Measurements from ENCODE around the gene ZNF804B. TPM values are rescaled to one million over a fixed set of nuclear protein-coding genes. Genes with fewer than 3 reads are reported as not detected.
A peak's percentile ranks its signal among the peaks of the same experiment; 100 is the strongest.

The ZNF804B gene
- polyA plus RNA-seq, 3 donors, result 0.28 to 0.46 (median 0.43) TPM

DNA sequence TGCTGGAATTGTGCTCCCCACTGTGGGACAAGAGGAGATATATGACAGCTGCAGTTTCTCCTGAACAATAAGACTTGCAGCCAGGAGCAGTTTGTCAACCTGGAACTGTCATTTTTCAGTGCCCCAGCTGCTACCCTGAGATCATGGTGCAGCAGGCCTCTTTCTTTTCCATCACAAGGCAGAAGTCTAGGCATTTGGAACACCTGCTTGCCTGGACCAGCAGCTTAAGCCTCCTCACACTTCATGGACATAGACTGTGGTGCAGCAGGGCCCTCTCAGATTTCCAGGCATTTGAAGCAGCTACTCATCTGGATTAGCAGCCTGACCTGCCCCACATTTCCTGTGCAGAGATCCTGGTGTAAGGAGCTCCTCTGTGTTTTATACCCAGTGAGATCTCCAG is 486.7 kb downstream of the ZNF804B start:
- no peak for DNase-seq (ENCODE audit: low read depth in 3 of 3, low spot score in 2 of 3)

DNA sequence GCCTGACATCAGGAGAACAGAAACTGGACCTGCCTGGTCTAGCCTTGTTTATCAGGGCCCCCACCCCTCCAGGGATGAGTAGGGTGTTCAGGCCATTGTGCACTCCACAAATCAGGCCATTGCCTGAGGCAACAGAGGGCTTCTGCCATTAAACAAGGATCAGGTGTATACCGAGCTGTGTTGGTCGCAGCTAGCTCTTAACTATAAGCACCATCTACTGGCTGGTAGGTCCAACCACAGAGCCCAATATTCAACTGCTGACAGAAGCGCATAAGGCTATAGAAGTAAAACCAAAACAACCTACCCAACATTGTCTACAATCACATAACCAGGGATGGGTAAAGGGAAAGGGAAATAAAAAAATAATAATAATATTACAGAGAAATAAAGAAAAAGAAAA is 487.7 kb downstream of the ZNF804B start:
- DNase-seq (ENCODE audit: low read depth in 3 of 3, low spot score in 2 of 3), result no peak

DNA sequence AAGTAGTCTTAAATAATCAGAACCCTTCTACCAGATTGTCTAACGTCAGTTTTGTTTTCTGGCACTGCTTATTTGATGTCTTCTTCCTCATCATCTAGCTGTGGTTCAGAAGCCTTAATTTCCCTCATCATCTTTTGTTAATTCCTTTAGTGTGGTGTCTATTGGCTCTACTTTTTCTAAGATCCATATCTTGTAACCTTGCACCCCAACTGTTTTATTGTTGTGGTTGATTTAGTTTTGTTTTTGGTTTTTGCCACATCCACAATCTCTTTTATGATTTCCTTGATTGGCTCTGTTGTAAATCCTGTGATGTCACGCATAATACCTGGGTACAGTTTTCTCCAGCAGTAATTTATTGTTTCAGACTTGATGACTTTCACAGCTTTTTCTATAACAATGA is 499.6 kb downstream of the ZNF804B start:
- no peak for DNase-seq (ENCODE audit: low read depth in 3 of 3, low spot score in 2 of 3)

DNA sequence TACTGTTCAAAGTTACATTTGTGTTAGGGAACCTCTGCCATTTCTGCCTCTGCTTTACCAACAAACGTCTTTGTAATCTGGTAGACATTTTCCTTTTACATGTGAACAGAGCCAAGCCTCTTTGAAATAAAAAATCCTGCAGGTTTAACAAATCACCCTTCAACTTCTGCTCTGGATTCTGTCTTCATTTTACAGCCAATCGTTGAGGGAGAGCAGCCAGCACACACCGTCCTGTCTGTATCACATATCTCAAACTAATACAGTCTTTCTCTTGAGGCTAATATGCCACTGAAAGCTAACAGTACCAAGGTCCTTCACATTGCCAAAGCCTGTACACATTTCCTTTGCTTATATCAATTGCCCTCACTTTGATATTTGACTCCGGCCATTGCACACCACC is 504.6 kb downstream of the ZNF804B start:
- no peak for DNase-seq (ENCODE audit: low read depth in 3 of 3, low spot score in 2 of 3)

DNA sequence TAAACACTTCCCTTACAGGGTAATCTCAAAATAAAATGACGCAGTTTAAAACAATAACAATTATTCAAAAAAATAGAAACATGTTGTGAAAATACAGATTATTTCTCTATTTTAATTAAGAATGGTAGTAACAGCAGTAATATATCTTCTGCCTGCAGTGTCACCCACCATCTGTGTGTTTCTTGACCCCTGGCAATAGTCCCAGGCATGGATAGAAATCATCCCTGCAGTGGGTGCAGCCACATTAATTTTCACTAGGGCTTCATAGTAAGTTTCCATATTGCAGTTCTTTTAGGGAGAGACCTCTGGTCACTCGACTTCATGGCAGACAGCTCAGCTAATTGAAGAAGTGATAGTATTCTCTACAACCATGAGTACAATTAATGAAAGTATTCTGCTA is 506.1 kb downstream of the ZNF804B start:
- DNase-seq (ENCODE audit: low read depth in 3 of 3, low spot score in 2 of 3), result peak; percentile 21 to 52 (median 47)

DNA sequence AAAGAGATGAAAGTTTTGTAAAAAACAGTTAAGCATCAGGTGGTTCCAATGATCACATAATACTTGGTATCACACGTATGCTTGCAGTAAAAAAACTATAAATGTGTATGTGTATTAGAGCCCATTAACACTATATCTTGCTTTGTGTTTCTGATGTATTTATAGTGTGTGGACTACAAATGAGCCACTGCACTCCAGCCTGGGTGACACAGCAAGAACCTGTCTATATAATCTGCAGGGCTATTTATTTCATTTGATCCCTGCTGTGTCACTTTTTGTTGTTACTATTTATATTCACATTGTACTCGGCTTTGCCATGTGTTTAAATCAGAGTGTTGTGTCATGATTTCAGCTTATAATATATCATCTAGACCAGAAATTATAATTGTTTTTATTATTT is 523.8 kb downstream of the ZNF804B start:
- DNase-seq (ENCODE audit: low read depth in 3 of 3, low spot score in 2 of 3), result no peak

DNA sequence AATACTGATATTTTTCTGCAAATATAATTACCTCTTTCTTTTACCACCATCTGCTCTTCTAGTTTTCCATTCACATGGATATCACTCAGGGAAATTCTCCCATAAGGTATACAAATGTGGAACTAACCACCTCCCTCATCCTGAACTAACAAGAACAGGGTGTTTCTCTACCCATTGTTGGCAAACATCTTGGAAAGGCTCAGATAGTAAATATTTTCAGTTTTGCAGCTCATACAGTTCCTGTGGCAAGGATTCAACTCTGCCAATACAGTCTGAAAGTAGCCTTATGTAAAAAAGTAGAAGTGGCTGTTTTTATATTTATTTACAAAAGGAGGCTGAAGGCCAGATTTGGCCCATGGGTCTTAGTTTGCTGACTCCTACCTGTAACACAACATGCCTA is 549.0 kb downstream of the ZNF804B start:
- DNase-seq (ENCODE audit: low read depth in 3 of 3, low spot score in 2 of 3), result no peak

DNA sequence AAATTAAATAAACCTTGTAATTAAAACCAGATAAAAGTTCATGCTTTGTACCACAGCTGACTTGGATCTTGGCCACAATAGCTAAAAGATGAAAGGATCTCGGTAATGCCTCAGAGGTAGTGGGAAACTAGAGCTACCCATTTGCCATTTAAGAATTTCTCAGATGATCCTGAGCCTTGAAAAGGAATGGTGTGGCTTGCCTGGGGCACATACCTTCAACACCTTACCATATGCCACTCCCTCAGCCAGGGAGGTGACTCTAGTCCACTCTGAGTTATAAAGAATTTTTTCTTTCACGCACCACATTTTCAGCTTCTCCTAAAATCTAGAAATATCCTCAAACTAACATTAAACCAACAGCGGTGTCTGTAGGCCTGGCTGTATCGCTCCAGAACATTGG is 552.4 kb downstream of the ZNF804B start:
- DNase-seq (ENCODE audit: low read depth in 3 of 3, low spot score in 2 of 3), result no peak

DNA sequence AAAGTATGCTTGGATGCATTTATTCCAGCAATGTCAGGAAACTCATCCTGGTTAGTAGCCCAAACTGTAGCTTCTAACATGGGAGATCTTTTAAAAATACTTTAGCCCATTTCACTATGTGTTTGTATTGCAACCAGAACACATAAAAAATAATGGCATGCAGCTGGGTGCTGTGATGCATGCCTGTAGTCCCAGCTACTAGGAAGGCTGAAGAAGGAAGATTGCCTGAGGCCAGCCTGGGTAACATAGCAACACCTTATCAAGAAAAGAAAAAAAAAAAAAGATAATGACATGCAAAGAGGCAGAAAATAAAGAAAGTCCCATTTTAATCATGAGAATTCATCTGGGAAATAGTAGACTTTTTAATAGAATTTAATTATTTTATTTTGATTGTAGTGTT is 553.1 kb downstream of the ZNF804B start:
- peak in 1 of 3 donors; percentile 29 for DNase-seq (ENCODE audit: low read depth in 3 of 3, low spot score in 2 of 3)

DNA sequence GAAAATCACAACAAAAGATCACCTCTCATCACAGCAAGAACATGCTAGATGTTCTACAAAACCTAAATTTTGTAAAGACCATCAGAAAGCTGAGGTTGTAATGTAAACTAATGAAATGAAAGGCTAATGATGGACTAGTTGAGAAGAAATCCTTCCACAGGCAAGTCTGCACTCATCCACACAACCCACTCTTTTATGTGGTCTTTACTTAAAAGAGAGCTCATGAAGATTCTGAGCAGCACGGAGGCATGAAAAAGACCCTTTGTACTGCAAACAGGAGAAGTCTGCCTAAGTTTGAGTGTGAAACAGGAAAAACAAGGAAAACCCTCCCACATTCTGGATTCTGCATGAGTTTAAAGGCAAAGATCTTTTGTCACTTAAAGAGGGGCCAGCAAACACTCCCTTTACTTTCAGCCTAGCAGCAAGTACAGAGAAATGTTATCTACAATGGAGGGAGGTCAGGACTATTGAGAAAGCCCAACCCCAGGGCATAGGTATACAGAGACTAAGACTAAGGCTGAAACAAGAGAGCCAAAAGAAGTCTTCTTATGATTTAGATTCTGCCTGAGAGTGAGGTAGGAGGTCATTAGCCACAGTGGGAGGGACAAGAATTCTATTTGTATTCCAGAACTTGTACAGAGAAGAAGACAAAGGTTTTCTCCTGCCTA is 557.2 kb downstream of the ZNF804B start:
- no peak for DNase-seq (ENCODE audit: low read depth in 3 of 3, low spot score in 2 of 3)

DNA sequence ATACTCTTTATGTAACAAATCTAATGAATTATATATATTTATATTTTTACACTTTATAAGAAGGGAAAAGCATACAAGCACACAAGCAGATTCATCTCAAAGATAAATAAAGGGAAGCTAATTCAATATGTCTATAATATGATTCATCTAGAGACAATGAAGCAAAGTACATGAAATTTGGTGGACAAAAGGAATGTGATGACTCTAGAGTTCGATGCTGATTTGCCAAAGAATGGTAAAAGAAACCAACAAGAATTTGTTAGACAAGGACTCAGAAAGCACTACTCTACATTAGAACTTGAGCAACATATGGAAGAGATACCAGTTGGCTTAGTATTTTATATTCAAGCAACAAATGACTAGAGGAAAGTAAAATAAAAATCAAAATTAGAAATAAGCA is 572.5 kb downstream of the ZNF804B start:
- no peak for DNase-seq (ENCODE audit: low read depth in 3 of 3, low spot score in 2 of 3)

DNA sequence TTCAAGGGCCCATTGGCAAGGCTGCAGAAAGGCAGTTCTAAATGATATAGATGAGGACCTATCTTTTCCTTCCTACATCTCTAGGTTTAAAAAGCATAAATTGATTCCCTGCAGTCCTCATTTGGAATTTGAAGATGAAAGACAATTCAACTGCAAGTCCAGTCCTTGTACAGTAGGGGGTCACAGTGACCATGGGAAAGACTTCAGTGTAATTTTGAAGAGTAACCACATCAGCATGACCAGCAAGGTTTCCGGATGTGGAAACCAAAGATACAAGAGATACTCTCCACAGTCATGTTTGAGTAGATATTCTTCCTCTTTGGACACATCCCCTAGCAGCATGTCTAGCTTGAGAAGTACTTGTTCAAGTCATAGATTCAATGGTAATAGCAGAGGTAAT is 575.3 kb downstream of the ZNF804B start:
- DNase-seq (ENCODE audit: low read depth in 3 of 3, low spot score in 2 of 3), result no peak

DNA sequence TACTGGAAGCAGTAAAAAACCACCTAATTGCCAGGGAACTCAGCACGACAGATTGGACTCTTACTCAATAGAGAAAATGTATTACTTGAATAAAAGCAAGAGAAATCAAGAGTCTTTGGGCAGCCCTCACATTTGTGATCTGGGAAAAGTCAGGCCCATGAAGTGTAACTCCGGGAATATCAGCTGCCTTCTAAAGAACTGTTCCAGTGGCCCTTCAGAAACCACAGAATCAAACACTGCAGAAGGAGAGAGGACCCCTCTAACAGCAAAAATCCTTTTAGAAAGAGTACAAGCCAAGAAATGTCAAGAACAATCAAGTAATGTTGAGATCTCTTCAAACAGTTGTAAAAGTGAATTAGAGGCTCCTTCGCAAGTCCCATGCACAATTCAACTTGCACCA is 576.0 kb downstream of the ZNF804B start:
- no peak for DNase-seq (ENCODE audit: low read depth in 3 of 3, low spot score in 2 of 3)

DNA sequence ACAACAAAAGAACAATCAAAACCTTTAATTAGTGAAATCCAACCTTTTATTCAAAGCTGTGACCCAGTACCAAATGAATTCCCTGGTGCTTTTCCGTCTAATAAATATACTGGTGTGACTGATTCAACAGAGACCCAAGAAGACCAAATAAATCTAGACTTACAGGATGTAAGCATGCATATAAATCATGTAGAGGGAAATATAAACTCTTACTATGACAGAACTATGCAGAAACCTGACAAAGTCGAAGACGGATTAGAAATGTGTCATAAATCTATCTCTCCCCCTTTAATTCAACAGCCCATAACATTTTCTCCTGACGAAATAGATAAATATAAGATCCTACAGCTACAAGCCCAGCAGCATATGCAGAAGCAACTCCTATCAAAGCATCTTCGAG is 576.6 kb downstream of the ZNF804B start:
- no peak for DNase-seq (ENCODE audit: low read depth in 3 of 3, low spot score in 2 of 3)

DNA sequence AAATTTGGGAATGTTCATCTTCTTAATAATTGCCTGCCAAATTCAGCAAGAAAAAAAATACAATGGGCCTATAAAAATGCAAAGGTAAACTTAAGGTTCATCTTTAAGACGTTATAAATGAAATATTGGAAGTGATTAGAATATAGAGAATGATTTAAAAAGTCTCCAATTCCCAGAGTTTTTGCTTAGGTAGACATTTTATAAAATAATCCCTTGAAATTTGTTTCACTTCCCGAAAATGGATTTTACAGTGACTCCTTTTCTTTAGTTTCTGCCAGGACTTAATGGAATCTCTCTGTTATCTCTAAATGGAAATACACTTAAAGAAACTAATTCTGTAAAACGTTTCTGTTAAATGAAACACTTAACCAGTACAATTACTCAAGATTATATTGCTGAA is 580.2 kb downstream of the ZNF804B start:
- no peak for DNase-seq (ENCODE audit: low read depth in 3 of 3, low spot score in 2 of 3)

DNA sequence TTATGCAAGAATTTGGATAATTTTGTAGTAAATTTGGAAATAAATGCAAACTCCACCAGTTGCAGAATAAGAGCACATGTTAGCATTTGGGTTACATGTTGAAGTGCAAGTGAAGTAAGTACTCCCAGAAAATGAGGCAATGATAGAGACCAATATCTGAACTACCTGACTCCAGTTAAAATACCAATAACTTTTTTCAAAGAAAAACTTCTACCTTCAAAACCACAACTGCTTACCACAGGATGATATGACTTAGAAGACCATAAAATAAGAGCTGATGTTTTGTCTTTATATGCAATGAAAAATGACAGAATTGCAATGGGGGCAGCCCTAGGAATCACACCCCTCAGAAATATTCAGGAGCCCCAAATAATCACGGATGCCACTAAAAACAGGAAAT is 597.6 kb downstream of the ZNF804B start:
- DNase-seq (ENCODE audit: low read depth in 3 of 3, low spot score in 2 of 3), result no peak

DNA sequence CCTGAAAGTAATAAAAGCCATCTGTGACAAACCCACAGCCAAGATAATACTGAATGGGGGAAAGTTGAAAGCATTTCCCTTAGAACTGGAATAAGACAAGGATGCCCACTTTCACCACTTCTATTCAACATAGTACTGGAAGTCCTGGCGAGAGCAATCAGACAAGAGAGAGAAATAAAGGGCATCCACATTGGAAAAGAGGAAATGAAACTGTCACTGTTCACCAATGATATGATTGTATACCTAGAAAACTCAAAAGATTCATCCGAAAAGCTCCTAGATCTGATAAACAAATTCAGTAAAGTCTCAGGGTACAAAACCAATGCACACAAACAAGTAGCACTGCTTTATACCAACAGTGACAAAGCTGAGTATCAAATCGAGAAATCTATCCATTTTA is 617.7 kb downstream of the ZNF804B start:
- no peak for DNase-seq (ENCODE audit: low read depth in 3 of 3, low spot score in 2 of 3)

DNA sequence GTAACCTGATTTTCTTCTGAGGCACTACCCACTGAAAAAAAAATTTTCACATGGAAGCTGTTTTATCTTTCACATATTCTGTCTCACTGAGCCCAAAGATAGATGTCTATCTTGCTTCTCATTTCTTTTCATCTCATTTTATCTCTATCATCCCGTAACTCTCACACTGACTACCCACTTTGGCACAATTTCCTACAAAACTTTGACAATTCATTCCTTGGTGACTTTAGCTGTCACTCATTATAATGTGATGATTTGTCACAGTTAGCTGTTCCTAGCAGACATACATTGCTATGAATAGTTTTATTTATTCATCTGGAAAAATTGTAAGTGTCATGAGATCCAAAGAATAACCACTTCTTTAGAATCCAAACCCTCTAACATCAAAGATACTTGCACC is 625.9 kb downstream of the ZNF804B start:
- no peak for DNase-seq (ENCODE audit: low read depth in 3 of 3, low spot score in 2 of 3)

Other genes with a start within 250 kb of the ZNF804B start
- gene TEX47, start 36.0 kb downstream of the ZNF804B start, polyA plus RNA-seq (ENCODE audit: insufficient read length in 3 of 3), result not detected